HCT116 (cell line): Measurements from ENCODE around the gene RAB8B. TPM values are rescaled to one million over a fixed set of nuclear protein-coding genes. Genes with fewer than 3 reads are reported as not detected.
A peak's percentile ranks its signal among the peaks of the same experiment; 100 is the strongest.

Experiments
- ATAC-seq: fragments of 200-7000 bp; cut with Tn5 transposase; 2 replicates; pipeline ENCODE4 v1.9.1; 2020; ENCODE audit warnings: mild to moderate bottlenecking, moderate library complexity
- Bru-seq: library from RNA; stranded (reverse); fragments of 400-500 nt; gene quantifications from one replicate; lab custom pipeline; 2021; lab: Mats Ljungman, UMichigan
- BruChase-seq, 2 experiments: library from RNA; stranded (reverse); fragments of 400-500 nt; gene quantifications; one replicate each; lab custom pipeline; 2021; lab: Mats Ljungman, UMichigan
- BruUV-seq: library from RNA; stranded (reverse); fragments of 400-500 nt; replicated peaks from 2 replicates; lab custom pipeline; 2021; lab: Mats Ljungman, UMichigan
- CTCF ChIA-PET: fragments of 300-600 bp; sonication (Branson Sonifier 250); formaldehyde crosslinking; loops from one replicate; lab custom pipeline; 2021; ENCODE audit warnings: antibody characterized with exemption; lab: Charles Lee
- POLR2A ChIA-PET: fragments of 300-600, 350-600 bp; sonication (Branson Sonifier 250); formaldehyde crosslinking; loops from one replicate; lab custom pipeline; 2021; ENCODE audit warnings: antibody characterized with exemption; lab: Charles Lee
- RAD21 ChIA-PET, 2 experiments: fragments of 300-600 bp; sonication (Branson Sonifier 250); formaldehyde crosslinking; loops; one replicate each; lab custom pipeline; 2023; ENCODE audit warnings: low total read pairs in 2 of 2; ENCODE audit not compliant: uncharacterized antibody in 2 of 2, unreplicated experiment in 2 of 2, low non-redundant PET in 1 of 2; lab: Charles Lee
- DNase-seq: peaks from one replicate; pipeline ENCODE4 v3.0.0-alpha.2; 2010; ENCODE audit warnings: low read depth, low spot score
- H2AFZ ChIP-seq: fragments of 200-600 bp; shearing (Covaris generic), sonication (generic); 2 replicates; pipeline ENCODE4 v1.6.1; 2017; ENCODE audit warnings: low read depth, mixed run types, mixed read lengths, antibody characterized with exemption, low read length; ENCODE audit not compliant: poor library complexity, severe bottlenecking
- H3K27ac ChIP-seq: 2 replicates; pipeline ENCODE4 v1.5.1; 2012; ENCODE audit warnings: low read depth, low read length
- H3K27me3 ChIP-seq: fragments of 200-600 bp; sonication (generic); 2 replicates; pipeline ENCODE4 v1.6.1; 2016; ENCODE audit warnings: mixed run types, low read length, mixed read lengths; ENCODE audit not compliant: insufficient read depth
- H3K36me3 ChIP-seq, 2 experiments: fragments of 200-500 bp in 1 of 2; fragments of 200-600 bp in 1 of 2; sonication (Bioruptor generic) in 1 of 2; sonication (generic) in 1 of 2; 2 replicates each; pipeline versions ENCODE4 v1.5.1 to v1.6.1; 2014 to 2016; ENCODE audit warnings: low read length in 2 of 2, inconsistent platforms in 1 of 2, mixed read lengths in 1 of 2, mixed run types in 1 of 2; ENCODE audit not compliant: insufficient read depth in 2 of 2, control insufficient read depth in 1 of 2
- H3K4me1 ChIP-seq, 2 experiments: fragments of 200-600 bp in 1 of 2; sonication (generic) in 1 of 2; 2 replicates each; pipeline versions ENCODE4 v1.5.1 to v1.6.1; 2012 to 2017; ENCODE audit warnings: low read length in 2 of 2, inconsistent platforms in 1 of 2, mild to moderate bottlenecking in 1 of 2, mixed read lengths in 1 of 2, mixed run types in 1 of 2, moderate library complexity in 1 of 2; ENCODE audit not compliant: insufficient read depth in 2 of 2, control insufficient read depth in 1 of 2
- H3K4me2 ChIP-seq: fragments of 200-600 bp; sonication (generic); 2 replicates; pipeline ENCODE4 v1.6.1; 2017; ENCODE audit warnings: mixed run types, low read length, mixed read lengths
- H3K4me3 ChIP-seq, 2 experiments: fragments of 200-600 bp in 1 of 2; sonication (generic) in 1 of 2; replicated peaks in 1 of 2; 2 replicates each; pipeline ENCODE4 v1.5.1; 2011 to 2016; ENCODE audit warnings: low read length in 2 of 2, control low read depth in 1 of 2, low read depth in 1 of 2, mild to moderate bottlenecking in 1 of 2, mixed read lengths in 1 of 2, mixed run types in 1 of 2
- H3K79me2 ChIP-seq: fragments of 200-600 bp; sonication (generic); 2 replicates; pipeline ENCODE4 v1.6.1; 2017; ENCODE audit warnings: mild to moderate bottlenecking, mixed run types, low read length, moderate library complexity, mixed read lengths; ENCODE audit not compliant: insufficient read depth
- H3K9ac ChIP-seq: fragments of 200-600 bp; sonication (generic); 2 replicates; pipeline ENCODE4 v1.6.1; 2016; ENCODE audit warnings: low read length, mixed read lengths
- H3K9me2 ChIP-seq: fragments of 200-600 bp; sonication (generic), shearing (Covaris generic); 2 replicates; pipeline ENCODE4 v1.6.1; 2017; ENCODE audit warnings: mixed run types, mild to moderate bottlenecking, moderate library complexity; ENCODE audit not compliant: insufficient read depth
- H3K9me3 ChIP-seq, 2 experiments: fragments of 200-500 bp in 1 of 2; fragments of 200-600 bp in 1 of 2; sonication (Bioruptor generic) in 1 of 2; sonication (generic) in 1 of 2; 2 replicates each; pipeline ENCODE4 v1.6.1; 2014 to 2017; ENCODE audit warnings: low read length in 2 of 2, mixed read lengths in 2 of 2, inconsistent platforms in 1 of 2, low read depth in 1 of 2, mild to moderate bottlenecking in 1 of 2, mixed run types in 1 of 2, moderate library complexity in 1 of 2; ENCODE audit not compliant: control insufficient read depth in 1 of 2, insufficient read depth in 1 of 2
- H4K20me1 ChIP-seq: fragments of 200-600 bp; sonication (generic), shearing (Covaris generic); 2 replicates; pipeline ENCODE4 v1.6.1; 2017; ENCODE audit warnings: mixed run types, mild to moderate bottlenecking, moderate library complexity; ENCODE audit not compliant: insufficient read depth
- CEBPB ChIP-seq: IDR thresholded peaks from 2 replicates; pipeline ENCODE4 v1.6.1; 2012; ENCODE audit warnings: low read depth
- EGR1 ChIP-seq: IDR thresholded peaks from 2 replicates; pipeline ENCODE4 v1.6.1; 2012; ENCODE audit warnings: low read depth
- ELF1 ChIP-seq: IDR thresholded peaks from 2 replicates; pipeline ENCODE4 v1.6.1; 2012; ENCODE audit warnings: low read depth, borderline replicate concordance
- EZH2 ChIP-seq: fragments of 200-600 bp; sonication (generic); IDR thresholded peaks from 2 replicates; pipeline ENCODE4 v1.6.1; 2017; ENCODE audit warnings: antibody characterized with exemption, mixed run types
- JUND ChIP-seq: IDR thresholded peaks from 2 replicates; pipeline ENCODE4 v1.6.1; 2012
- POLR2A ChIP-seq: IDR thresholded peaks from 2 replicates; pipeline ENCODE4 v1.7.0; 2011; ENCODE audit warnings: borderline replicate concordance; ENCODE audit not compliant: insufficient read depth, insufficient read length; ENCODE audit errors: extremely low read depth
- POLR2AphosphoS5 ChIP-seq: IDR thresholded peaks from 2 replicates; pipeline ENCODE4 v1.6.1; 2011; ENCODE audit warnings: mild to moderate bottlenecking, low read depth, low read length, moderate library complexity
- RAD21 ChIP-seq: IDR thresholded peaks from 2 replicates; pipeline ENCODE4 v1.6.1; 2012; ENCODE audit warnings: low read depth, mild to moderate bottlenecking
- REST ChIP-seq: IDR thresholded peaks from 2 replicates; pipeline ENCODE4 v1.6.1; 2012; ENCODE audit warnings: low read depth
- SP1 ChIP-seq: IDR thresholded peaks from 2 replicates; pipeline ENCODE4 v1.6.1; 2012; ENCODE audit warnings: low read depth
- SRF ChIP-seq: IDR thresholded peaks from 2 replicates; pipeline ENCODE4 v1.6.1; 2012; ENCODE audit warnings: low read depth
- TCF7L2 ChIP-seq: IDR thresholded peaks from 2 replicates; pipeline ENCODE4 v1.7.0; 2011; ENCODE audit warnings: borderline replicate concordance, inconsistent platforms; ENCODE audit not compliant: insufficient read depth, insufficient read length; ENCODE audit errors: extremely low read depth
- YY1 ChIP-seq: IDR thresholded peaks from 2 replicates; pipeline ENCODE4 v1.6.1; 2011; ENCODE audit warnings: low read length, low read depth, moderate library complexity, mild to moderate bottlenecking; ENCODE audit not compliant: insufficient replicate concordance; ENCODE audit errors: extremely low read depth
- intact Hi-C: fragments of 100-400 bp; cut with micrococcal nuclease; formaldehyde crosslinking; loops from 2 replicates; pipeline ENCODE4 v1.10.0; 2022
- long read RNA-seq: library from polyadenylated mRNA; unstranded; transcript quantifications from one replicate; pipeline ENCODE4 v2.0.0, GENCODE V29; 2021; ENCODE audit not compliant: unreplicated experiment
- polyA plus RNA-seq: library from polyadenylated mRNA; unstranded; fragments of >200 nt; gene quantifications from 2 replicates; pipeline ENCODE4 v1.2.1, GENCODE V29; 2012; ENCODE audit warnings: missing spikeins
- total RNA-seq: library from RNA; stranded (reverse); gene quantifications from one replicate; pipeline ENCODE4 v1.2.1, GENCODE V29; 2021; ENCODE audit not compliant: unreplicated experiment
- TF ChIP-seq, protein P1 (sequence below), 3 experiments: fragments of 200-600 bp in 1 of 3; sonication (generic) in 1 of 3; IDR thresholded peaks in 2 of 3; conservative IDR thresholded peaks in 1 of 3; 2 replicates each; pipeline ENCODE4 v1.5.1; 2012 to 2017; ENCODE audit warnings: low read depth in 2 of 3, low read length in 2 of 3, antibody characterized with exemption in 1 of 3, borderline replicate concordance in 1 of 3, control low read depth in 1 of 3, mild to moderate bottlenecking in 1 of 3, mixed read lengths in 1 of 3, mixed run types in 1 of 3, moderate library complexity in 1 of 3; ENCODE audit not compliant: insufficient read depth in 1 of 3
- TF ChIP-seq, protein P2 (sequence below): IDR thresholded peaks from 2 replicates; pipeline ENCODE4 v1.6.1; 2011; ENCODE audit warnings: mild to moderate bottlenecking, low read length, moderate library complexity; ENCODE audit not compliant: insufficient replicate concordance; ENCODE audit errors: extremely low read depth
- TF ChIP-seq, protein P3 (sequence below): IDR thresholded peaks from 2 replicates; pipeline ENCODE4 v1.6.1; 2012

Gene RAB8B
- total RNA-seq = 19.4 TPM
- 4.1 and 6.9 TPM in 2 replicates for polyA plus RNA-seq
- percentile 58 among the genes with signal in this experiment for Bru-seq, nascent RNA
- percentile 75 among the genes with signal in this experiment for BruChase-seq, experiment 1, labeled RNA remaining after a 6-hour chase
- percentile 66 among the genes with signal in this experiment for BruChase-seq, experiment 2, labeled RNA remaining after a 2-hour chase
- long read RNA-seq, full-length matches to known transcripts = 23 of 25 reads
- long read RNA-seq, partial matches to known transcripts = 0 of 25 reads
- long read RNA-seq, other reads (novel, unspliced or antisense) = 2 of 25 reads

DNA sequence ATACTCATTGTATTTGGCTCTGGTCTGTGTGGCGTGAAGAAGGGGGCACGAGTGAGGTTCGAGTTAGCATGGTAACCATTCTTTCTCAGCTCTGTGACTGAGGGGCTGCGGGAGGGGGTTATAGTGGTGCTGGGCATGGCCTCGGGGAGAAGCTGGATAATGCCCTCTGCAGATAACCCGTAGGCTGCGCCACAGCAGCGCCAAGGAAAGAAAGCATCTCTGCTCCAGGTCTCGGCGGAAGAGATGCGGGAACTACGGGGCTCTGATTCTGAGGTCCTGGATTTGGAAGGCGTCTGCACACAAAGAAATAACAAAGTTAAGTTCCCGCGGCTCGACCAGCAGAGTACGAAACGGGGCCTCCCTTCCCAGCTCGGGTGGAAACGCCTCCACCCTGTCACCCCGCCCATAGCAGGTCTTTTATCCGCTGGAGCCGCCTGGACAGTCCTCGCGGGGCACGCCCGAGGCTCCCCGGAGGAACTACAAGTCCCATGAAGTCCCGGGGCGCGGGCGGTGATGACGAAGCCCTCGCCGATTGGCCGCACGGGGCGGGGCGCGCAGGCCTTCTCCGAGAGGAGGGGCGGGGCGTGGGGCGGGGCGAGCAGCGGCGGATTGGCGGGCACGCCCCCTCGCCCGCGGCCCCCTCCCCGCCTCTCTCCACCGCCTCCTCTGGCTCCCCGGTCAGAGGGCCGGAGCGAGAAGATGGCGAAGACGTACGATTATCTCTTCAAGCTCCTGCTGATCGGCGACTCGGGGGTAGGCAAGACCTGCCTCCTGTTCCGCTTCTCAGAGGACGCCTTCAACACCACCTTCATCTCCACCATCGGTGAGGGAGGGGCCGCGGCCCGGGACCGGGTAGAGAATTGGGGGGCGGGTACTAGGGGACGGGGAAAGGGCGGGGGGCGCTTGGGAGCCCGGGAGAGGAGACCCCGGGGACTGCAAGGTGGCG is at the start of gene RAB8B:
Gene RAB8B, plus strand, starts transcription at position 681 of the 946 bp plus-strand sequence. Its CDS starts 19 bp downstream, at position 700.
- ChIA-PET CTCF (no interaction called here), POLR2A (interaction anchor here (0.6 to 1.4 kb wide), 2 partner anchors 32 to 46 kb away, joined by 3 to 4 read pairs; partner anchors contain the start of gene RPS27L), RAD21 (no interaction called here)
- intact Hi-C loops = no loop called here
- peak within 1 kb of the TSS; percentile 88 for H3K4me2 ChIP-seq
- H3K4me1 ChIP-seq = peaks cover 4 to 16% of the 10 kb centered on the region in 2 experiments; a peak in 3 of 4 replicates
- H3K9ac ChIP-seq = peak within 1 kb of the TSS; percentile 59
- H3K4me3 ChIP-seq = peak within 1 kb of the TSS; percentile 73 to 76
- no peaks in the 10 kb centered on the region for H3K9me2 ChIP-seq
- H3K9me3 ChIP-seq = no peaks in the 10 kb centered on the region
- BruUV-seq = no TSS peak
- H2AFZ ChIP-seq = peak within 1 kb of the TSS; percentile 81
- peak; percentile 81 for DNase-seq
- no peaks in the 10 kb centered on the region for H3K27me3 ChIP-seq
- H3K27ac ChIP-seq = no peak within 1 kb of the TSS
- no peaks in the 10 kb centered on the region for H3K79me2 ChIP-seq
- peak; percentile 99 for ATAC-seq
- H3K36me3 ChIP-seq = no peaks in the 10 kb centered on the region
- no peaks in the 10 kb centered on the region for H4K20me1 ChIP-seq
- TF ChIP-seq REST = no peak
- peak; percentile 90 for TF ChIP-seq SRF
- TF ChIP-seq, protein P1, sequence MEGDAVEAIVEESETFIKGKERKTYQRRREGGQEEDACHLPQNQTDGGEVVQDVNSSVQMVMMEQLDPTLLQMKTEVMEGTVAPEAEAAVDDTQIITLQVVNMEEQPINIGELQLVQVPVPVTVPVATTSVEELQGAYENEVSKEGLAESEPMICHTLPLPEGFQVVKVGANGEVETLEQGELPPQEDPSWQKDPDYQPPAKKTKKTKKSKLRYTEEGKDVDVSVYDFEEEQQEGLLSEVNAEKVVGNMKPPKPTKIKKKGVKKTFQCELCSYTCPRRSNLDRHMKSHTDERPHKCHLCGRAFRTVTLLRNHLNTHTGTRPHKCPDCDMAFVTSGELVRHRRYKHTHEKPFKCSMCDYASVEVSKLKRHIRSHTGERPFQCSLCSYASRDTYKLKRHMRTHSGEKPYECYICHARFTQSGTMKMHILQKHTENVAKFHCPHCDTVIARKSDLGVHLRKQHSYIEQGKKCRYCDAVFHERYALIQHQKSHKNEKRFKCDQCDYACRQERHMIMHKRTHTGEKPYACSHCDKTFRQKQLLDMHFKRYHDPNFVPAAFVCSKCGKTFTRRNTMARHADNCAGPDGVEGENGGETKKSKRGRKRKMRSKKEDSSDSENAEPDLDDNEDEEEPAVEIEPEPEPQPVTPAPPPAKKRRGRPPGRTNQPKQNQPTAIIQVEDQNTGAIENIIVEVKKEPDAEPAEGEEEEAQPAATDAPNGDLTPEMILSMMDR (IDR thresholded peaks at IDR 0.05 in 2 of 3, conservative IDR thresholded peaks at IDR 0.05 in 1 of 3; ENCODE audit: borderline replicate concordance in 1 of 3, insufficient read depth in 1 of 3, low read depth in 2 of 3, low read length in 2 of 3) = no peak
- TF ChIP-seq POLR2A = peak; percentile 68
- peak; percentile 35 for TF ChIP-seq TCF7L2
- no peak for TF ChIP-seq ELF1
- TF ChIP-seq, protein P2, sequence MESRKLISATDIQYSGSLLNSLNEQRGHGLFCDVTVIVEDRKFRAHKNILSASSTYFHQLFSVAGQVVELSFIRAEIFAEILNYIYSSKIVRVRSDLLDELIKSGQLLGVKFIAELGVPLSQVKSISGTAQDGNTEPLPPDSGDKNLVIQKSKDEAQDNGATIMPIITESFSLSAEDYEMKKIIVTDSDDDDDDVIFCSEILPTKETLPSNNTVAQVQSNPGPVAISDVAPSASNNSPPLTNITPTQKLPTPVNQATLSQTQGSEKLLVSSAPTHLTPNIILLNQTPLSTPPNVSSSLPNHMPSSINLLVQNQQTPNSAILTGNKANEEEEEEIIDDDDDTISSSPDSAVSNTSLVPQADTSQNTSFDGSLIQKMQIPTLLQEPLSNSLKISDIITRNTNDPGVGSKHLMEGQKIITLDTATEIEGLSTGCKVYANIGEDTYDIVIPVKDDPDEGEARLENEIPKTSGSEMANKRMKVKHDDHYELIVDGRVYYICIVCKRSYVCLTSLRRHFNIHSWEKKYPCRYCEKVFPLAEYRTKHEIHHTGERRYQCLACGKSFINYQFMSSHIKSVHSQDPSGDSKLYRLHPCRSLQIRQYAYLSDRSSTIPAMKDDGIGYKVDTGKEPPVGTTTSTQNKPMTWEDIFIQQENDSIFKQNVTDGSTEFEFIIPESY = no peak
- TF ChIP-seq YY1 = no peak
- TF ChIP-seq CEBPB = no peak
- no peak for TF ChIP-seq JUND
- peak; percentile 90 for TF ChIP-seq SP1
- peak; percentile 75 for TF ChIP-seq POLR2AphosphoS5
- TF ChIP-seq, protein P3, sequence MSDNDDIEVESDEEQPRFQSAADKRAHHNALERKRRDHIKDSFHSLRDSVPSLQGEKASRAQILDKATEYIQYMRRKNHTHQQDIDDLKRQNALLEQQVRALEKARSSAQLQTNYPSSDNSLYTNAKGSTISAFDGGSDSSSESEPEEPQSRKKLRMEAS = peak; percentile 34; the same call in 1 of the 2 replicates
- no peak for TF ChIP-seq RAD21
- no peak for TF ChIP-seq EGR1
- TF ChIP-seq EZH2 = no peak
